Pancreas (tissue), 10 donors: Measurements from ENCODE around the gene HOXA10. TPM values are rescaled to one million over a fixed set of nuclear protein-coding genes. Genes with fewer than 3 reads are reported as not detected.

Source experiments
- ATAC-seq, 4 donors: fragments of 200-7000 bp; cut with Tn5 transposase; one replicate each; pipeline versions ENCODE4 v1.8.0 to v1.9.1; 2020; ENCODE audit warnings: mild to moderate bottlenecking in 4 of 4, moderate library complexity in 4 of 4
- DNase-seq, 6 donors: peaks; one replicate each; pipeline ENCODE4 v3.0.0-alpha.2; 2020
- FAIRE-seq: peaks from 2 replicates; lab custom pipeline; 2012; peaks lifted over from hg19 to GRCh38; lab: Jason Lieb, UNC
- H3K27ac ChIP-seq, 4 donors: fragments of 200-600 bp; sonication (generic); 1 replicate in 3 of 4; 2 replicates in 1 of 4; pipeline versions ENCODE4 v1.5.0 to v1.8.0; 2020
- H3K27me3 ChIP-seq, 4 donors: fragments of 200-600 bp; one replicate each; pipeline ENCODE4 v1.8.0; 2021
- H3K36me3 ChIP-seq, 3 donors: fragments of 200-600 bp; sonication (generic) in 1 of 3; one replicate each; pipeline versions ENCODE4 v1.5.0 to v1.8.0; 2020 to 2021
- H3K4me1 ChIP-seq, 3 donors: fragments of 200-600 bp; one replicate each; pipeline ENCODE4 v1.8.0; 2021
- H3K4me3 ChIP-seq, 4 donors: fragments of 200-600 bp; sonication (generic) in 2 of 4; one replicate each; pipeline versions ENCODE4 v1.5.0 to v1.8.0; 2020 to 2021
- H3K9me3 ChIP-seq, 4 donors: fragments of 200-600 bp; one replicate each; pipeline ENCODE4 v1.8.0; 2021
- CTCF ChIP-seq, 4 donors: fragments of 200-600 bp; sonication (generic) in 3 of 4; IDR thresholded peaks; one replicate each; pipeline versions ENCODE4 v1.5.0 to v1.8.0; 2021; ENCODE audit warnings: antibody characterized with exemption in 4 of 4
- WGBS, 2 donors: extraction: QIAGEN DNeasy Blood & Tissue Kit; methylation state at CpG; one replicate each; pipeline ENCODE4 v1.1.7; 2013; 5-methylcytosine and 5-hydroxymethylcytosine counted together
- intact Hi-C, 3 donors: fragments of 100-400 bp; cut with DNase I; formaldehyde crosslinking; loops; one replicate each; pipeline versions ENCODE4 v1.11.1 to v1.14.2; 2022
- polyA plus RNA-seq, 2 donors: library from polyadenylated mRNA; stranded (reverse); fragments of 200-250 nt; gene quantifications; one replicate each; pipeline ENCODE4 v1.2.3, GENCODE V29; 2013
- total RNA-seq, 6 donors: library from RNA; stranded (reverse); fragmentation: NEBNext Ultra II Directional in 4 of 6; extraction: Animal tissue kit (Norgen Biotek cat#: 25700) in 4 of 6; gene quantifications; one replicate each; pipeline versions ENCODE4 v1.2.1 to v1.2.4, GENCODE V29; 2021 to 2023
- donor health status: healthy with polysubstance abuse.
- donor health status: DM: no; HTN: no; CAD: no; lungs with moderate emphysema.
- donor health status: DM: no; HTN: no; CAD: no.
- donor health status: control.
- donor health status: control.
- donor health status: Bipolar disorder and iron deficiency.
- donor health status: DM: yes; HTN: yes; CAD: no.
- donor health status: DM: no; HTN: no; CAD: no.
- donor health status: DM: no; HTN: no; CAD: no.
- donor health status: DM: yes; HTN: yes; CAD: no.

Gene HOXA10
- total and polyA plus RNA-seq, 8 donors, result 0.09 to 0.18 (median 0.14) TPM; not detected in 4

- H3K27me3 ChIP-seq, result peaks cover 3 to 73% (median 19%) of the 10 kb centered on the region in 4 donors
- 31 to 37% methylated on average over 2 of the region's 2 CpGs for WGBS, 2 donors
- no peaks in the 10 kb centered on the region for H3K9me3 ChIP-seq
- no peak for ATAC-seq
- DNase-seq, result no peak
- intact Hi-C loops, result no loop called here
- no peak for TF ChIP-seq CTCF (IDR thresholded peaks at IDR 0.05)
- no peak overlapping the region for H3K27ac ChIP-seq
- no peaks in the 10 kb centered on the region for H3K36me3 ChIP-seq
- no peak overlapping the region for H3K4me3 ChIP-seq
- no peaks in the 10 kb centered on the region for H3K4me1 ChIP-seq
- FAIRE-seq, result no peak
Observed at GRCh38 chr7:27137640-27138315, 36.3 kb downstream of the HOXA10 start.

GRCh38 chr7:27134392-27134791 is 39.7 kb downstream of the HOXA10 start:
- Histone ChIP-seq H3K4me3 (no peak overlapping the region), H3K27ac (no peak overlapping the region), H3K9me3 (no peaks in the 10 kb centered on the region), H3K36me3 (no peaks in the 10 kb centered on the region), H3K27me3 (peaks cover 0 to 76% (median 21%) of the 10 kb centered on the region in 4 donors), H3K4me1 (no peaks in the 10 kb centered on the region)
- no peak for FAIRE-seq
- DNase-seq, result no peak
- intact Hi-C loops, result no loop called here
- WGBS, 2 donors, result 12 to 14% methylated on average over 2 of the region's 2 CpGs
- no peak for TF ChIP-seq CTCF (IDR thresholded peaks at IDR 0.05)
- peak in 1 of 4 donors; percentile 17 for ATAC-seq

- TF ChIP-seq CTCF (IDR thresholded peaks at IDR 0.05), result no peak
- Histone ChIP-seq H3K4me3 (no peak overlapping the region), H3K36me3 (no peaks in the 10 kb centered on the region), H3K27me3 (peaks cover 0 to 77% (median 20%) of the 10 kb centered on the region in 4 donors), H3K9me3 (no peaks in the 10 kb centered on the region), H3K27ac (no peak overlapping the region), H3K4me1 (no peaks in the 10 kb centered on the region)
- no peak for ATAC-seq
- FAIRE-seq, result no peak
- 12 to 15% methylated on average over 18 of the region's 18 CpGs for WGBS, 2 donors
- no peak for DNase-seq
- intact Hi-C loops, result no loop called here
Observed at GRCh38 chr7:27133409-27134231, 40.5 kb downstream of the HOXA10 start.

GRCh38 chr7:27132978-27133377 is 41.1 kb downstream of the HOXA10 start:
- H3K4me3 ChIP-seq, result no peak overlapping the region
- DNase-seq (no peak), ATAC-seq (no peak), FAIRE-seq (no peak)
- intact Hi-C loops, result no loop called here
- H3K27ac ChIP-seq, result no peak overlapping the region
- peaks cover 0 to 77% (median 18%) of the 10 kb centered on the region in 4 donors for H3K27me3 ChIP-seq
- no peaks in the 10 kb centered on the region for H3K4me1 ChIP-seq
- 15 to 18% methylated on average over 6 of the region's 6 CpGs for WGBS, 2 donors
- no peaks in the 10 kb centered on the region for H3K36me3 ChIP-seq
- no peaks in the 10 kb centered on the region for H3K9me3 ChIP-seq
- no peak for TF ChIP-seq CTCF (IDR thresholded peaks at IDR 0.05)
